ENCODE measurements around the gene ANK2. TPM values are rescaled to one million over a fixed set of nuclear protein-coding genes. Genes with fewer than 3 reads are reported as not detected.

Gene ANK2
- total RNA-seq, 2 experiments from 2014 or later: 0.38 to 4.0 TPM

DNA sequence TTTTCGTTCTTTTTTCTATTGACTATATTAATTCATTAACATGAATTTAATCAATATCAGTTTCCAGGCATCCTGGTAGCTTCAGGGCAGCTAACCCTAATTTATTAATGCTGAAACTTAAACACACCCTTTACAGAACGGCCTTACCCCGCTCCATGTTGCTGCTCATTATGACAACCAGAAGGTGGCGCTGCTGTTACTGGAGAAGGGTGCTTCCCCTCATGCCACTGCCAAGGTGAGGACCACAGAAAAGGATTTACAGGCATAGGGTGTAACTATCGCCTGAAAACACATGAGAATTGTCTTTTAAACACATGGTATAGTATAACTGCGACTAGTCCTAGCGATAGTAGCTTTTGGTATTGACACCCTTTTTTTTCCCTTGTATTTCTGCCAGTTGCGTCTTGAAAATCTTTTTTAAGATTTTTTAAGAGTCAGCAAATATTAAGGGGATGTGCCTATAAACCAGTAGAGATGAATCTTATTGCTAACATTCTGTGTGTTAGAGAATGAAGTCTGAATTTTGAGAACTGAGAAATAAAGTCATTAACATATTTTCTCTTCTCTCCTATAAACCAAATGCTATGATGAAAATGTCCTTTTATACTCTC lies 229.0 kb downstream of the ANK2 start:
- peak; percentile 67 for DNase-seq (ENCODE audit: low spot score)
- POLR2A ChIA-PET: no interaction called here
- CTCF ChIA-PET (ENCODE audit: unreplicated experiment): no interaction called here

DNA sequence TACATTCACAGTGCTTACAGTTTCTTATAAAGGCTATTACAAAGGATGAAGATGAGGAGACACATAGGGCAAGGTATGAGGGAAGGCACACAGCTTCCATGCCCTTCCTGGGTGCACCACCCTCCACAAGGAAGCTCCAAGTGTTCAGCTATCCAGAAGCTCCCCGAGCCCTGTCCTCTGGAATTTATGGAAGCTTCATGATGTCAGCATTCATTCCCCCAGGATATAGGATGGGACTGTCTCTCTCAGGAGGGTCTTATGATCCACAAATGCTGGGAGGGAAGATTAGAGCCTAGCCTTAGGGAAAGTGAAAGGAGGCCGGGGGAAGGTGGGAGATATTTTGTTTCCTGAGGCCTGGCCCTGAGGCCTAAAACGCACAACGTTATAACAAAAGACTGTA lies 236.0 kb downstream of the ANK2 start:
- Histone ChIP-seq H4K20me1 (ENCODE audit: insufficient read depth, low read length) (no peaks in the 10 kb centered on the region), H3K79me2 (ENCODE audit: insufficient read depth, low read depth, low read length) (no peaks in the 10 kb centered on the region), H3K27ac (ENCODE audit: low read depth, low read length, poor library complexity, severe bottlenecking) (no peak overlapping the region), H3K4me2 (ENCODE audit: low read length) (no peak overlapping the region), H3K4me3 (ENCODE audit: low read depth, low read length, poor library complexity, severe bottlenecking) (no peak overlapping the region), H3K4me1 (ENCODE audit: insufficient read depth, low read length, poor library complexity, severe bottlenecking) (no peaks in the 10 kb centered on the region), H3K9me3 (ENCODE audit: low read length) (no peaks in the 10 kb centered on the region), H3K9me2 (ENCODE audit: insufficient read depth, low read length) (no peaks in the 10 kb centered on the region), H3K36me3 (ENCODE audit: insufficient read depth, low read length) (no peaks in the 10 kb centered on the region), H2AFZ (ENCODE audit: low read length) (no peak overlapping the region)
- intact Hi-C loops (cut with micrococcal nuclease; ENCODE audit: unreplicated experiment): no loop called here
- ChIA-PET CTCF (ENCODE audit: unreplicated experiment) (no interaction called here), POLR2A (interaction anchor here (1.0 to 3.4 kb wide), 2 partner anchors 13 to 18 kb away, joined by 4 to 9 read pairs; no protein-coding TSS in a partner anchor)
- no peak for DNase-seq (ENCODE audit: low spot score)
- BruUV-seq (replicated peaks): no TSS peak
- TF ChIP-seq, protein P1, sequence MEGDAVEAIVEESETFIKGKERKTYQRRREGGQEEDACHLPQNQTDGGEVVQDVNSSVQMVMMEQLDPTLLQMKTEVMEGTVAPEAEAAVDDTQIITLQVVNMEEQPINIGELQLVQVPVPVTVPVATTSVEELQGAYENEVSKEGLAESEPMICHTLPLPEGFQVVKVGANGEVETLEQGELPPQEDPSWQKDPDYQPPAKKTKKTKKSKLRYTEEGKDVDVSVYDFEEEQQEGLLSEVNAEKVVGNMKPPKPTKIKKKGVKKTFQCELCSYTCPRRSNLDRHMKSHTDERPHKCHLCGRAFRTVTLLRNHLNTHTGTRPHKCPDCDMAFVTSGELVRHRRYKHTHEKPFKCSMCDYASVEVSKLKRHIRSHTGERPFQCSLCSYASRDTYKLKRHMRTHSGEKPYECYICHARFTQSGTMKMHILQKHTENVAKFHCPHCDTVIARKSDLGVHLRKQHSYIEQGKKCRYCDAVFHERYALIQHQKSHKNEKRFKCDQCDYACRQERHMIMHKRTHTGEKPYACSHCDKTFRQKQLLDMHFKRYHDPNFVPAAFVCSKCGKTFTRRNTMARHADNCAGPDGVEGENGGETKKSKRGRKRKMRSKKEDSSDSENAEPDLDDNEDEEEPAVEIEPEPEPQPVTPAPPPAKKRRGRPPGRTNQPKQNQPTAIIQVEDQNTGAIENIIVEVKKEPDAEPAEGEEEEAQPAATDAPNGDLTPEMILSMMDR (conservative IDR thresholded peaks at IDR 0.05; ENCODE audit: low read length): no peak
- no peak for TF ChIP-seq EZH2phosphoT487 (IDR thresholded peaks at IDR 0.05; ENCODE audit: borderline replicate concordance, low read depth, low read length)

More for the DNA sequence above, 229.0 kb downstream of the ANK2 start:
- Histone ChIP-seq H3K4me1 (ENCODE audit: insufficient read depth, low read length, poor library complexity, severe bottlenecking) (no peaks in the 10 kb centered on the region), H3K9me2 (ENCODE audit: insufficient read depth, low read length) (no peaks in the 10 kb centered on the region), H3K79me2 (ENCODE audit: insufficient read depth, low read depth, low read length) (no peaks in the 10 kb centered on the region), H3K27ac (ENCODE audit: low read depth, low read length, poor library complexity, severe bottlenecking) (no peak overlapping the region), H3K36me3 (ENCODE audit: insufficient read depth, low read length) (no peaks in the 10 kb centered on the region), H2AFZ (ENCODE audit: low read length) (no peak overlapping the region), H3K4me3 (ENCODE audit: low read depth, low read length, poor library complexity, severe bottlenecking) (no peak overlapping the region), H4K20me1 (ENCODE audit: insufficient read depth, low read length) (no peaks in the 10 kb centered on the region), H3K4me2 (ENCODE audit: low read length) (no peak overlapping the region), H3K9me3 (ENCODE audit: low read length) (no peaks in the 10 kb centered on the region)
- TF ChIP-seq, protein P1 (conservative IDR thresholded peaks at IDR 0.05; ENCODE audit: low read length): peak; percentile 94
- TF ChIP-seq EZH2phosphoT487 (IDR thresholded peaks at IDR 0.05; ENCODE audit: borderline replicate concordance, low read depth, low read length): no peak
- no TSS peak for BruUV-seq (replicated peaks)
- intact Hi-C loops (cut with micrococcal nuclease; ENCODE audit: unreplicated experiment): loop anchor here (5.0 to 10.0 kb wide), 2 partner anchors 794 to 1106 kb away; no protein-coding TSS in a partner anchor

DNA sequence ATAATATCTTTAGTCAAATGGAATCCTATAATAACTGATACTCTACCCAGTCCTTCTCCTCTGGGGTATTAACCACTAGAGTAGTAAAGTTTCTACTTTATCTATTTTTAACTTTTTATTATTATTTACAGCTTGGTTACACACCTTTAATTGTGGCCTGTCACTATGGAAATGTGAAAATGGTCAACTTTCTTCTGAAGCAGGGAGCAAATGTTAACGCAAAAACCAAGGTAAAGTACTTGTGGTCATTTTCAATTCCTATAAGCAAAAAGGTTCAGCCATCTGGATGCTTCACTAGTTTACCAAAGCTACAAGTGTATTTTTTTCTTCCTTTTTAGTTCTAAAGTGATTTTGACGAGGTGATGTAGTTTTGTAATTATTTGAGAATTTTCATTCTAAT lies 238.8 kb downstream of the ANK2 start:
- Histone ChIP-seq H3K27ac (ENCODE audit: low read depth, low read length, poor library complexity, severe bottlenecking) (no peak overlapping the region), H3K4me2 (ENCODE audit: low read length) (no peak overlapping the region), H3K36me3 (ENCODE audit: insufficient read depth, low read length) (no peaks in the 10 kb centered on the region), H3K9me3 (ENCODE audit: low read length) (no peaks in the 10 kb centered on the region), H3K4me3 (ENCODE audit: low read depth, low read length, poor library complexity, severe bottlenecking) (no peak overlapping the region), H4K20me1 (ENCODE audit: insufficient read depth, low read length) (no peaks in the 10 kb centered on the region), H3K4me1 (ENCODE audit: insufficient read depth, low read length, poor library complexity, severe bottlenecking) (no peaks in the 10 kb centered on the region), H3K9me2 (ENCODE audit: insufficient read depth, low read length) (no peaks in the 10 kb centered on the region), H2AFZ (ENCODE audit: low read length) (no peak overlapping the region), H3K79me2 (ENCODE audit: insufficient read depth, low read depth, low read length) (no peaks in the 10 kb centered on the region)
- no TSS peak for BruUV-seq (replicated peaks)
- intact Hi-C loops (cut with micrococcal nuclease; ENCODE audit: unreplicated experiment): no loop called here
- ChIA-PET CTCF (ENCODE audit: unreplicated experiment) (no interaction called here), POLR2A (interaction anchor here (0.7 to 3.4 kb wide), 2 partner anchors 16 to 135 kb away, joined by 3 to 9 read pairs; no protein-coding TSS in a partner anchor)
- TF ChIP-seq, protein P1 (conservative IDR thresholded peaks at IDR 0.05; ENCODE audit: low read length): no peak
- no peak for TF ChIP-seq EZH2phosphoT487 (IDR thresholded peaks at IDR 0.05; ENCODE audit: borderline replicate concordance, low read depth, low read length)
- DNase-seq (ENCODE audit: low spot score): no peak
